Stomach smooth muscle (tissue), 2 donors: ENCODE results near the gene GFPT2.

ENCODE experiments used
- H3K27ac ChIP-seq: one replicate; pipeline ENCODE4 v1.7.0; 2013; ENCODE audit warnings: mild to moderate bottlenecking, low read length, inconsistent platforms
- H3K27me3 ChIP-seq, 2 donors: one replicate each; pipeline ENCODE4 v1.7.0; 2013; ENCODE audit warnings: low read length in 2 of 2; ENCODE audit not compliant: insufficient read depth in 2 of 2, control insufficient read depth in 1 of 2
- H3K36me3 ChIP-seq, 2 donors: one replicate each; pipeline ENCODE4 v1.7.0; 2013; ENCODE audit warnings: low read length in 2 of 2; ENCODE audit not compliant: control insufficient read depth in 2 of 2, insufficient read depth in 2 of 2
- H3K4me1 ChIP-seq: one replicate; pipeline ENCODE4 v1.7.0; 2013; ENCODE audit warnings: low read length; ENCODE audit not compliant: control insufficient read depth, insufficient read depth
- H3K4me3 ChIP-seq, 2 donors: one replicate each; pipeline ENCODE4 v1.7.0; 2013; ENCODE audit warnings: low read length in 2 of 2
- H3K9ac ChIP-seq, 2 donors: one replicate each; pipeline ENCODE4 v1.7.0; 2013; ENCODE audit warnings: low read length in 2 of 2, mild to moderate bottlenecking in 1 of 2
- H3K9me3 ChIP-seq, 2 donors: one replicate each; pipeline ENCODE4 v1.7.0; 2013; ENCODE audit warnings: low read length in 2 of 2; ENCODE audit not compliant: control insufficient read depth in 2 of 2
- donor health status: healthy.
- donor health status: Pancreatic carcinoma.

The GFPT2 gene

DNA sequence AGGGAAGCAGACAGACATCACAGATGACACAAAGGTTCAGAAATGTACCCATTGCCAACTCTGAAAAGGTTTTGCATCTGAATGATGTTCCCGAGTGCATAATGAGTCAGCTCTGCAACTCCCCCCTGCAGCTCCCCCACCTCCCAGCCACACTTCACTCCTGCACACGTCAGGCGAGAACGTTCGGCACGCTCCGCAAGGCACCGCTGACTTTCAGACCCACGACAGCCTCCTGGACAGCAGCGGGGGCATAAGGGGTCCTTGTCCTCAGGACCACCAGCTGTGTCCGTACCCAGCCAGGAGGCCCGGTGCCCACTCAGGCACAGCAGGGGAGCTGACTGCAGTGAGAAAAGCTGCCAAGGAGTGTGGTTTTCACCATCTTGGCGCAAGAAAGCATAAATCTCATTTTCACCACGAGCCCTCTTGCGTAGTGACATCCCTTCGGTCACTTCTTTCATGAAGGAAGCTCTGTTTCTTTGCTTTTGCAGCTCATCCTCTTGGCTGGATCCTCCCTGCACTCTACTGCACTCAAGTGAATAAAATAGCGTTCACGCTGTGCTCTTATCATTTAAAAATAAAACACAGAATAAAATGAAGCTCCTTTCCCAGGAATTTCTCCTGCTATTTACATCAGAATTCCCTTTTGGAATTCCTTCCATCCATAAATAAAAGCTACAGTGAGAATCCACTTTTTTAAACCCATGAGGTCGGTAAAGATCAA, 9.9 kb downstream of the GFPT2 start:
- H3K9ac ChIP-seq, result no peak overlapping the region
- H3K9me3 ChIP-seq, result no peaks in the 10 kb centered on the region
- peaks cover 29% of the 10 kb centered on the region for H3K4me1 ChIP-seq
- no peak overlapping the region for H3K27ac ChIP-seq
- peak overlapping the region in 1 of 2 donors; percentile 65 for H3K4me3 ChIP-seq
- no peaks in the 10 kb centered on the region for H3K36me3 ChIP-seq
- no peaks in the 10 kb centered on the region for H3K27me3 ChIP-seq

DNA sequence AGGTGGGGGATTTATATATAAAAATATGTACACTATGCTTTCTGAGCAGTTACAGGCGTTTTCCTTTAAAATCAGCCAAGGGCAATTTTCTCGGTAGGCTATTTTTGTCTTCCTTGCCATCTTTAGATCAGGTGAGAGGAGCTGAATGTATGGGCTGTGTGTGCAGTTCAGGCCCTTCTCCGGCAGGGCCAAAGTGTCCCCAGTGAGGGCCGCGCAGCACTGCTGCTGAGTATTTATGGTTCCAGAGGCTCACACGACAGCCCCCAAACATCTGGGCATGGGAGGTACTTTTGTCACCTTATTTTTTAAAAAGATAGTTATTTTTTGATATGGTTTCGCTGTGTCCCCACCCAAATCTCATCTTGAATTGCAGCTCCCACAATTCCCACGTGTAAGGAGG, 11.5 kb downstream of the GFPT2 start:
- no peak overlapping the region for H3K27ac ChIP-seq
- H3K4me3 ChIP-seq, result no peak overlapping the region
- H3K9me3 ChIP-seq, result no peaks in the 10 kb centered on the region
- no peaks in the 10 kb centered on the region for H3K27me3 ChIP-seq
- peaks cover 22% of the 10 kb centered on the region for H3K4me1 ChIP-seq
- H3K36me3 ChIP-seq, result peaks cover 0 to 4% of the 10 kb centered on the region in 2 donors
- H3K9ac ChIP-seq, result no peak overlapping the region

DNA sequence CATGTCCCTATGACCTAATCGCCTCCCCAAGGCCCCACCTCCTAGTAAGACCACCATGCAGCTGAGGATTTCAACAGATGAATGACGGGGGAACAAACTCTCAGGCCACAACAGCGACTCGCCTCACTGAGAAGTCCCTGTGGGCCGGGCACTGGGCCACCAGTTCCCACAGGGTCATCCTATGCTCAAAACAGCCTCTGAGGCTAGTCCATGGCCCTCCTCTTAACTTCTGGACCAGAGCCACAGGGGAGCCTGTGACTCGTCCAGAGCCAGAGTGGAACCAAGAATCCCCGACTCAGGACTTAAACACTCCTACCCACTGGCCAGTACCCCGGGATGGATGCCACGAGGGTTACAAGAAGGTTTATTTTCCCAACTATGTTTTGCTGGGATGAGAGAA, 12.3 kb downstream of the GFPT2 start:
- H3K36me3 ChIP-seq, result peaks cover 6% of the 10 kb centered on the region in 2 donors
- no peaks in the 10 kb centered on the region for H3K9me3 ChIP-seq
- no peak overlapping the region for H3K4me3 ChIP-seq
- no peak overlapping the region for H3K9ac ChIP-seq
- H3K4me1 ChIP-seq, result peaks cover 22% of the 10 kb centered on the region
- H3K27me3 ChIP-seq, result no peaks in the 10 kb centered on the region
- H3K27ac ChIP-seq, result no peak overlapping the region

GRCh38 chr5:180339583-180340183, 13.5 kb downstream of the GFPT2 start:
- Histone ChIP-seq H3K9ac (no peak overlapping the region), H3K4me3 (no peak overlapping the region), H3K36me3 (peaks cover 10 to 12% of the 10 kb centered on the region in 2 donors), H3K27me3 (no peaks in the 10 kb centered on the region), H3K27ac (no peak overlapping the region), H3K4me1 (peaks cover 22% of the 10 kb centered on the region), H3K9me3 (no peaks in the 10 kb centered on the region)

DNA sequence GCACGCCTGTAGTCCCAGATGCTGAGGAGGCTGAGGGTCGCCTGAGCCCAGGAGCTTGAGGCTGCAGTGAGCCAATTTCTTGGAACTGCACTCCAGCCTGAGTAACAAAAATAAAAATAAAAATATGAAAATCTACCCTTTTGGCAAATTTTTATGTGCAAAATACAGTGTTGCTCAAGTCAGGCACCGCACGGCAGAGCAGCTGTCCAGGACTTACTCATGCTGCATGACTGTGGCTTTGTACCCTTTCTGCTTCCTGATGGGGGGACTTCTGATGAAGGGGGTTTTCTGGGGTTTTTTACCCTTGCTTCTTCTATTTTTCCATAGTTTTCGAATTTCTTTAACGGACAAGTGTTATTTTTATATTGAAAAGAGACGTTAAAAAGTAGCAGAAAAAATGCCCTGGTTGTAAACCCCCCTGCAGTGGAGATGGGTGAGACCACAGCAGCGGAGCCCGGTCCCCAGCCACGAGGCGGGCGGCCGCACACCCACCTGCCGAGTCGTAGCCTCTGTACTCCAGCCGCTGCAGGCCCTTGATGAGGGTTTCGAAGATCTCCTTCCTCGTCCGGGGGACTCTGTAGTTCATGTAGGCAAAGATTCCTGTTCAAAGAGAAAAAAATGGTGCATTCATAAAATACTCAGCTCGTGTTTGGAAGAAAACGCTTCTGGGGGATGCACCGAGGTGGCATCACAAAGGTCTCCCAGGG, 15.0 kb downstream of the GFPT2 start:
- Histone ChIP-seq H3K36me3 (peaks cover 13 to 19% of the 10 kb centered on the region in 2 donors), H3K4me3 (no peak overlapping the region), H3K9me3 (no peaks in the 10 kb centered on the region)

GRCh38 chr5:180336234-180337020, 16.7 kb downstream of the GFPT2 start:
- Histone ChIP-seq H3K36me3 (peaks cover 13 to 19% of the 10 kb centered on the region in 2 donors), H3K9ac (no peak overlapping the region)

More for the DNA sequence above, 15.0 kb downstream of the GFPT2 start:
- H3K27ac ChIP-seq, result no peak overlapping the region
- H3K4me1 ChIP-seq, result peaks cover 9% of the 10 kb centered on the region
- no peak overlapping the region for H3K9ac ChIP-seq
- H3K27me3 ChIP-seq, result peaks cover 0 to 6% of the 10 kb centered on the region in 2 donors

DNA sequence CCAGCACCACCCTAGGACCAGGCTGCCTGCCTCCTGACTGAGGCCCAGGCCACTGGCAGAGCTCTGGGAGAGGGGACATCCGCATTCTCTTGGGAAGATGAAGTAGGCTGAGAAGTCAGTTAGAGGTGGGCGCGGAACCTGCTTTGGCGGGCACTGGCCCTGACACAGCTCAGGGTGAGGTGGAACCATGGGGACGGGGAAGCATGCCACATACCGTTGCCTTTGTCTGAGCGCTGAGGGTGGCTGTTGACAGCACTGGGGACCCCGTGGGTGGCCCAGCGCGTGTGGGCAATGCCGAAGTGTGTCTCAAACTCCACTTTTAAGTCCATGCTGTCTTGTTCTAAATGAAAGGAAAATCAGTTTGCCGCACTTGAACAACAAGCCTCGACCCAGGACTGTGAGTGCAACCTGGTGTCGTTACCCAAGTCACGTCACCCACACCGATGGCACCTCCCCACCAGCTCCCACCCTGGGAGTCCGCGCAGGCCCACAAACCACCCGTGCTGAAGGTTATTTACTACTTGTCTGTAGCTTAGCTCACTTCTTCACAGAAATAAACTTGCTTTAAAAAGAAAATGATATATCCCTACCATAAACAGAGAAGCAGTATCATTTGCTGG, 17.4 kb downstream of the GFPT2 start:
- H3K4me3 ChIP-seq, result no peak overlapping the region
- peaks cover 0 to 6% of the 10 kb centered on the region in 2 donors for H3K27me3 ChIP-seq
- H3K9me3 ChIP-seq, result no peaks in the 10 kb centered on the region
- peaks cover 8% of the 10 kb centered on the region for H3K4me1 ChIP-seq
- no peak overlapping the region for H3K9ac ChIP-seq
- no peak overlapping the region for H3K27ac ChIP-seq
- peaks cover 13 to 19% of the 10 kb centered on the region in 2 donors for H3K36me3 ChIP-seq

More at GRCh38 chr5:180336234-180337020, 16.7 kb downstream of the GFPT2 start:
- Histone ChIP-seq H3K27ac (no peak overlapping the region), H3K4me1 (peaks cover 8% of the 10 kb centered on the region), H3K27me3 (peaks cover 0 to 6% of the 10 kb centered on the region in 2 donors), H3K4me3 (no peak overlapping the region), H3K9me3 (no peaks in the 10 kb centered on the region)

- no peak overlapping the region for H3K9ac ChIP-seq
- H3K4me1 ChIP-seq, result peaks cover 12% of the 10 kb centered on the region
- H3K36me3 ChIP-seq, result peaks cover 14 to 19% of the 10 kb centered on the region in 2 donors
- peaks cover 0 to 6% of the 10 kb centered on the region in 2 donors for H3K27me3 ChIP-seq
- H3K4me3 ChIP-seq, result no peak overlapping the region
- no peaks in the 10 kb centered on the region for H3K9me3 ChIP-seq
- H3K27ac ChIP-seq, result no peak overlapping the region
Observed at GRCh38 chr5:180334751-180335613, 18.2 kb downstream of the GFPT2 start.

GRCh38 chr5:180334176-180334575, 19.0 kb downstream of the GFPT2 start:
- Histone ChIP-seq H3K9me3 (no peaks in the 10 kb centered on the region), H3K9ac (no peak overlapping the region), H3K36me3 (peaks cover 19% of the 10 kb centered on the region in 2 donors), H3K4me3 (no peak overlapping the region), H3K4me1 (peaks cover 6% of the 10 kb centered on the region), H3K27ac (no peak overlapping the region), H3K27me3 (peaks cover 0 to 6% of the 10 kb centered on the region in 2 donors)
